Measurements from ENCODE around the gene ZNHIT2. TPM values are rescaled to one million over a fixed set of nuclear protein-coding genes. Genes with fewer than 3 reads are reported as not detected.
A peak's percentile ranks its signal among the peaks of the same experiment; 100 is the strongest.

The ZNHIT2 gene
- total RNA-seq, 2 donors from 2014 or later, result 32.7 to 37.8 TPM

GRCh38 chr11:65104628-65105027 is 12.9 kb downstream of the ZNHIT2 start:
- no peaks in the 10 kb centered on the region for H3K36me3 ChIP-seq
- peak overlapping the region; percentile 18 to 58 for H3K27ac ChIP-seq
- intact Hi-C loops (cut with DNase I), result no loop called here
- TF ChIP-seq POLR2A (IDR thresholded peaks at IDR 0.05) (no peak), POLR2AphosphoS5 (IDR thresholded peaks at IDR 0.05) (no peak)
- TF ChIP-seq, protein P1, sequence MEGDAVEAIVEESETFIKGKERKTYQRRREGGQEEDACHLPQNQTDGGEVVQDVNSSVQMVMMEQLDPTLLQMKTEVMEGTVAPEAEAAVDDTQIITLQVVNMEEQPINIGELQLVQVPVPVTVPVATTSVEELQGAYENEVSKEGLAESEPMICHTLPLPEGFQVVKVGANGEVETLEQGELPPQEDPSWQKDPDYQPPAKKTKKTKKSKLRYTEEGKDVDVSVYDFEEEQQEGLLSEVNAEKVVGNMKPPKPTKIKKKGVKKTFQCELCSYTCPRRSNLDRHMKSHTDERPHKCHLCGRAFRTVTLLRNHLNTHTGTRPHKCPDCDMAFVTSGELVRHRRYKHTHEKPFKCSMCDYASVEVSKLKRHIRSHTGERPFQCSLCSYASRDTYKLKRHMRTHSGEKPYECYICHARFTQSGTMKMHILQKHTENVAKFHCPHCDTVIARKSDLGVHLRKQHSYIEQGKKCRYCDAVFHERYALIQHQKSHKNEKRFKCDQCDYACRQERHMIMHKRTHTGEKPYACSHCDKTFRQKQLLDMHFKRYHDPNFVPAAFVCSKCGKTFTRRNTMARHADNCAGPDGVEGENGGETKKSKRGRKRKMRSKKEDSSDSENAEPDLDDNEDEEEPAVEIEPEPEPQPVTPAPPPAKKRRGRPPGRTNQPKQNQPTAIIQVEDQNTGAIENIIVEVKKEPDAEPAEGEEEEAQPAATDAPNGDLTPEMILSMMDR (IDR thresholded peaks at IDR 0.05), result no peak
- H3K9me3 ChIP-seq, result no peaks in the 10 kb centered on the region
- no peak for DNase-seq (ENCODE audit: low spot score)
- H3K4me3 ChIP-seq, result no peak overlapping the region
- 55% methylated on average over 4 of the region's 4 CpGs for WGBS
- H3K27me3 ChIP-seq (replicated peaks; ENCODE audit: insufficient read depth), result no peaks in the 10 kb centered on the region
- peaks cover 21% of the 10 kb centered on the region for H3K4me1 ChIP-seq (replicated peaks)

DNA sequence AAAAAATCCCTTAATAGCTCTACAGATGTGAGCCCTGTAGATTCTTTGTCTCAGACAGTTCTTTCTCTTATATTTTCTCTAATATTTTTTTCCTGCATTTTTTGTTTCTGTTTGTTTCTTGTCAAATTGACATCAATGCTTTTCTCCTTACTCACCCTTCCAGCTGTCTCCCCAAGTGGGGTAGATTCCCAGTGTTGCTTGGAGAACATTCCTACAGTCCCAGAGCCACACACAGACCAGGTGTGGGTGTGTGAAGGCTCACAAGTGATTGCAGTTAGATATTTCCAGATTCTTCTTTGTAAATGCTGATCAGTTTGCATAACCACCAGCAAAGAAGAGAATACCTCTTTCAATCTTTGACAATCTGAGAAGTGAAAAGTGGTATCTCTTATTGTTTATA is 14.0 kb downstream of the ZNHIT2 start:
- TF ChIP-seq POLR2AphosphoS5 (IDR thresholded peaks at IDR 0.05) (no peak), POLR2A (IDR thresholded peaks at IDR 0.05) (no peak)
- TF ChIP-seq, protein P1 (IDR thresholded peaks at IDR 0.05), result no peak
- no peaks in the 10 kb centered on the region for H3K36me3 ChIP-seq
- intact Hi-C loops (cut with DNase I), result no loop called here

DNA sequence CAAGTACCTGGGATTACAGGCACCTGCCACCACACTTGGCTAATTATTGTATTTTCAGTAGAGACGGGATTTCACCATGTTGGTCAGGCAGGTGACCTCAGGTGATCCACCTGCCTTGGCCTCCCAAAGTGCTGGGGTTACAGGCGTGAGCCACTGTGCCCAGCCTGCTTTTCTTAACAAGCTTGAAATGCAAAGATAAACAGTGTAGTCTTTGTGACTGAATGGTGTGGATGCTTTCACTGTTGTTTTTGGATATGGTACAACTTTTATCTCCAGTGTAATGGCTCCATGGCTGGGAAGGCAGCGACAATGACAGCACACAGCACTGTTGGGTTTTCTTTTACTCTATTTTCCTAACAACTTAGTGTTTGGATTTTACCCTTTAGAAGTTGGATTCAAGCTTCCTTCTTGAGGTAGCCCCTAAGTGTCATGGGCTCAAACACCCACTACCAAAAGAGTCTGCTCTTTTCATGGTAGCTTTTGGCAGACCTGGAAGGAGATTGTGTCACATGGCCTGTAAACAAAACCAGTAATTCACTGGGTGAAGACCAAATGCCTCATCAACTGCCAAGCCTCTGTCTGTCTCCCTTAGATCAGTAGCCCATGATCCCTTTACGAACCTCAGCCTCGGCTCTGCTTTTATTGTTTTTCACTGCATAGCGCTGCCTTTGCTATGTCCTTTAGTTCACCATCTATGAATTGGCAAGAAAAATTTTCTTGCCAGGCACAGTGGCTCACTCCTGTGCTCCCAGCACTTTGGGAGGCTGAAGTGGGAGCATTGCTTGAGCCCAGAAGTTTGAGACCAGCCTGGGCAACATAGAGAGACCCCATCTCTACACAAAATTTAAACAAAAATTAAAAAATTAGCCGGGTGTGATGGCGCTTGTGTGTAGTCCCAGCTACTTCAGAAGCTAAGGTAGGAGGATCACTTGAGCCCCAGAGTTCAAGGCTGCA is 15.1 kb downstream of the ZNHIT2 start:
- Histone ChIP-seq H3K27ac (peak overlapping the region; percentile 71 to 74), H3K4me3 (no peak overlapping the region), H3K27me3 (replicated peaks; ENCODE audit: insufficient read depth) (no peaks in the 10 kb centered on the region), H3K4me1 (replicated peaks) (peaks cover 22% of the 10 kb centered on the region), H3K36me3 (no peaks in the 10 kb centered on the region), H3K9me3 (no peaks in the 10 kb centered on the region)
- 47% methylated on average over 8 of the region's 8 CpGs for WGBS
- intact Hi-C loops (cut with DNase I), result no loop called here
- peak; percentile 76 for TF ChIP-seq POLR2AphosphoS5 (IDR thresholded peaks at IDR 0.05)
- TF ChIP-seq, protein P1 (IDR thresholded peaks at IDR 0.05), result no peak
- DNase-seq (ENCODE audit: low spot score), result no peak

More for the DNA sequence above, 14.0 kb downstream of the ZNHIT2 start:
- Histone ChIP-seq H3K9me3 (no peaks in the 10 kb centered on the region), H3K4me3 (no peak overlapping the region), H3K4me1 (replicated peaks) (peaks cover 21% of the 10 kb centered on the region), H3K27ac (peak overlapping the region; percentile 71 to 74), H3K27me3 (replicated peaks; ENCODE audit: insufficient read depth) (no peaks in the 10 kb centered on the region)
- DNase-seq (ENCODE audit: low spot score), result no peak

GRCh38 chr11:65100674-65101350 is 16.7 kb downstream of the ZNHIT2 start:
- WGBS, result 87% methylated on average over 6 of the region's 6 CpGs
- Histone ChIP-seq H3K4me1 (replicated peaks) (peaks cover 26% of the 10 kb centered on the region), H3K36me3 (no peaks in the 10 kb centered on the region), H3K27me3 (replicated peaks; ENCODE audit: insufficient read depth) (no peaks in the 10 kb centered on the region), H3K27ac (peak overlapping the region; percentile 10 to 71), H3K9me3 (no peaks in the 10 kb centered on the region), H3K4me3 (no peak overlapping the region)
- no peak for DNase-seq (ENCODE audit: low spot score)
- TF ChIP-seq POLR2A (IDR thresholded peaks at IDR 0.05) (no peak), POLR2AphosphoS5 (IDR thresholded peaks at IDR 0.05) (peak; percentile 11)
- intact Hi-C loops (cut with DNase I), result no loop called here

DNA sequence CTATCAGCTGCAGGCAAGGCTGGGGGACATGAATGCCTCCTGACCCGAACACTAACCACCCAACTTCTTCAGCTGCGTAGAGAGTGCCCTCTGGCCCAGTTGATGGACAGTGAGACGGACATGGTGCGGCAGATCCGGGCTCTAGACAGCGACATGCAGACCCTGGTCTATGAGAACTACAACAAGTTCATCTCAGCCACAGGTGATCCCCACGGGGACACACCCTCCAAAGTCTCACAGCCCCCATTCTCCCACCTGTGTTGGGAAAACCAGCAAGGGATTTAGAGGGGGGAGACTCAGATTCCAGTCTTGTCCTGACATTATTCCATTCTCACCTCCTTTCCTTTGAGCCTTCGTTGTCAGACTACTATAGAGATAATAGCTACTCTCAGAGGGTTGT is 20.6 kb downstream of the ZNHIT2 start:
- WGBS, result 26% methylated on average over 8 of the region's 8 CpGs
- intact Hi-C loops (cut with DNase I), result no loop called here
- no peaks in the 10 kb centered on the region for H3K27me3 ChIP-seq (replicated peaks; ENCODE audit: insufficient read depth)
- no peaks in the 10 kb centered on the region for H3K9me3 ChIP-seq
- H3K27ac ChIP-seq, result peak overlapping the region; percentile 84 to 88
- TF ChIP-seq POLR2AphosphoS5 (IDR thresholded peaks at IDR 0.05) (no peak), POLR2A (IDR thresholded peaks at IDR 0.05) (no peak)
- TF ChIP-seq, protein P1 (IDR thresholded peaks at IDR 0.05), result no peak
- H3K36me3 ChIP-seq, result no peaks in the 10 kb centered on the region
- H3K4me3 ChIP-seq, result peak overlapping the region; percentile 65 to 77
- peaks cover 10% of the 10 kb centered on the region for H3K4me1 ChIP-seq (replicated peaks)
- DNase-seq (ENCODE audit: low spot score), result no peak
